HG03469 (cell line): ENCODE measurements around the gene KDM1B.
A peak's percentile ranks its signal among the peaks of the same experiment; 100 is the strongest.
"Not testable (repeated sequence)": the region's sequence is repeated elsewhere in the genome, so short reads cannot be mapped to it uniquely, and the experiment has no call there.

Experiments
- ATAC-seq: cut with Tn5 transposase; IDR thresholded peaks from one replicate; pipeline ENCODE4 v1.9.1; 2021; ENCODE audit warnings: mild to moderate bottlenecking, moderate library complexity, moderate number of reproducible peaks; ENCODE audit not compliant: unreplicated experiment

The KDM1B gene

GRCh38 chr6:18186033-18186432 is 30.8 kb downstream of the KDM1B start:
- ATAC-seq, result no peak

DNA sequence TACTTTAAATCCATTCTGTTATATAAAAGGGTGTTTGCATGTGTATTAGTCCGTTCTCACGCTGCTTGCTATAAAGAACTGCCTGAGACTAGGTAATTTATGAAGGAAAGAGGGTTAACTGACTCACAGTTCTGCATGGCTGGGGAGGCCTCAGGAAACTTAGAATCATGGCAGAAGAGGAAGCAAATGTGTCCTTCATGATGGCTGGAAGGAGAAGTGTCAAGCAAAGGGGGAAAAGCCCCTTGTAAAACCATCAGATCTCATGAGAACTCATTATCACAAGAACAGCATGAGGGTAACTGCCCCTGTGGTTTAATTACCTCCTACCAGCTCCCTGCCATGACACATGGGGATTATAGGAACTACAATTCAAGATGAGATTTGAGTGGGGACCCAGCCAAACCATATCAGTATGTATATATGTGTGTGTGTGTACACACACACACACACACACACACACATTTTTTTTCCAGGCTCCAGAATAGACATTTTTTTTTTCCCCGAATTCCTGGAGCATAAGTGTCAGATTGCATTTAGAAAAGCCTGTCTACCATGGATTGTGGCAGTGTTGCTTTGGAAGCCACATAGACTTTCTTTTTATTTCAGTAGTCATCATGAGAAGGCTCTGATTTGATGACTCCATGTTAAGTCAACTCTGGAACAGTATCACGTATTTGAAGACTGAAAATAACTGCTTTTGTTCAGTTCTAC is 31.5 kb downstream of the KDM1B start:
- no peak for ATAC-seq

DNA sequence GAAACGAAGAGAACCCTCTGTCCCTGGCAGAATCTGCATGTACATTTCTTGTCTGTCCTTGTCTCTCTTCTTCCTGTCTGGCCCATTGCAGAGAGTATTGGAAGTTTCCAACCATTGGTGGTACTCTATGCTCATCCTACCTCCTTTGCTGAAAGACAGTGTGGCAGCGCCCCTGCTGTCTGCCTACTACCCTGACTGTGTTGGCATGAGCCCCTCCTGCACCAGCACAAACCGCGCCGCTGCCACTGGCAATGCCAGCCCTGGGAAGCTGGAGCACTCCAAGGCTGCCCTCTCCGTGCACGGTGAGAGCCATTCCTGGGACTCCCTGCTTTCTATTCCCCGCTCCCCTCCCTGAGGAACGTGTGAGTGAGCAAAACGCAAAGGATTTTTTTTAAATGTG is 32.5 kb downstream of the KDM1B start:
- no peak for ATAC-seq

- no peak for ATAC-seq
Measured at GRCh38 chr6:18189196-18189595, 34.0 kb downstream of the KDM1B start.

- ATAC-seq, result no peak
Measured at GRCh38 chr6:18192026-18192425, 36.8 kb downstream of the KDM1B start.

DNA sequence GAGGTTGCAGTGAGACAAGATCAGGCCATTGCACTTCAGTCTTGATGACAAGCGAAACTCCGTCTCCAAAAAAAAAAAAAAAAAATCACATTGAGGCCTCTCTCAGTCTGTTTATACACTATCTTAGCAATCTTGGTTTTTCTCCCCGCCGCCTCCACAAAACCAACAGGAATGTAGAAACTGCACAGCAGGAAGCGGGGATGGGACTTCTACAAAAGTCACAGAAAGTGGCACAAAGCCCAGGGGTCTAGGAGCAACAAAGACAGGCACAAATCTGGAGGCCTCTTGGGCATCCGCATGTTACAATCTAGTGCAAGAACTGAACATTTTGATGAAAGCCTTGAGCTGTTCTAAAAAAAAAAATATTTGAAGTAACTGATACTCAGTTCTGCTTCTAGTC is 48.6 kb downstream of the KDM1B start:
- ATAC-seq, result no peak

- ATAC-seq, result no peak
Measured at GRCh38 chr6:18204691-18205090, 49.5 kb downstream of the KDM1B start.

DNA sequence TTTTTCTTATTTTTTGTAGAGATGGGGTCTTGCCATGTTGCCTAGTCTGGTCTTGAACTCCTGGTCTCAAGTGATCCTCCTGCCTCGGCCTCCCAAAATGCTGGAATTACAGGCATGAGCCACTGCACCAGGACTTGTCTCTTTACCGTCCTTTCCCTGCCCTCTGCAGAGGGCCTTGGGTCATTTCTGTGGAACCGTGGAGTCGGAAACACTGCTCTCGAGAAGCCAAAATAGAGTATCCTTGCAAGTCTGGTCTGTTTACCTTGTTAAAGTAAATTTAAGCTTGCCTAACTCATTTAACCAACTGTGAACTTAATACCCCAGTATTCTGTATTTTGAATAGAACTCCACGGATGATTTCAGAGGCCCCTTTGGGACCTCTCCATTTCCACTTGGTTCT is 51.4 kb downstream of the KDM1B start:
- no peak for ATAC-seq

DNA sequence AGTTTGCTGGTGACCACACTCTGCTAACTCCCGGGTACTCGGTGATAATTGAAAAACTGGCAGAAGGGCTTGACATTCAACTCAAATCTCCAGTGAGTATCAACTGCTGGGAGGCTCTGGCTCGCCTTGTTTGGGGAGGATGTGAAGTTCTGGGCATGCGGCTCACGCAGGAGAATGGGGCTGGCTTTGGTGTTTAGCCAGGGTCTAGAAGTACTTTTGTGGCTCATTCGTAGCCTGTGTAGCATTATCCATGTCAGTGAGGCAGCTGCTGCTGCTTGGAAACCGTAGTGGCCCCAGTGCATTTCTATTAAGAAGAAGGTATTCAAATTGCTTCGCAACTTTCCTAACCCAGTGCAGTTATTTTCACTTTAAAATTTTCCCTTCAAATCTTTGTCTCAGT is 52.2 kb downstream of the KDM1B start:
- ATAC-seq, result no peak

DNA sequence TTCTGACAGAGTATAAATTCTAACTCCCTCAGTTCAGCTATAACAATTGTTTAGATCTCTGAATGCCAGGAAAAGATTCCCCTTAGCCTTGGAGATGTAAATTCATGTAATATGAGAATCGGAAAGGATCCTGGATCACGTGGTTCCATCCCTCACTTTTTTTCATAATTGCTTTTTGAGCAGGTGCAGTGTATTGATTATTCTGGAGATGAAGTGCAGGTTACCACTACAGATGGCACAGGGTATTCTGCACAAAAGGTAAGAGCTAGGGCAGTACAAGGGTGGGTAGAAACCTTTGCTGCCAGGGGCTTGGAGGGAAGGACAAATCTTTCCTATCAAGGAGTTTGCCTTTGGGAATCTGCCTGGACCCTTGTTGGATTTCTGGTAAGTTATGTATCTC is 52.7 kb downstream of the KDM1B start:
- no peak for ATAC-seq

GRCh38 chr6:18208778-18209177 is 53.6 kb downstream of the KDM1B start:
- not testable (repeated sequence) for ATAC-seq

DNA sequence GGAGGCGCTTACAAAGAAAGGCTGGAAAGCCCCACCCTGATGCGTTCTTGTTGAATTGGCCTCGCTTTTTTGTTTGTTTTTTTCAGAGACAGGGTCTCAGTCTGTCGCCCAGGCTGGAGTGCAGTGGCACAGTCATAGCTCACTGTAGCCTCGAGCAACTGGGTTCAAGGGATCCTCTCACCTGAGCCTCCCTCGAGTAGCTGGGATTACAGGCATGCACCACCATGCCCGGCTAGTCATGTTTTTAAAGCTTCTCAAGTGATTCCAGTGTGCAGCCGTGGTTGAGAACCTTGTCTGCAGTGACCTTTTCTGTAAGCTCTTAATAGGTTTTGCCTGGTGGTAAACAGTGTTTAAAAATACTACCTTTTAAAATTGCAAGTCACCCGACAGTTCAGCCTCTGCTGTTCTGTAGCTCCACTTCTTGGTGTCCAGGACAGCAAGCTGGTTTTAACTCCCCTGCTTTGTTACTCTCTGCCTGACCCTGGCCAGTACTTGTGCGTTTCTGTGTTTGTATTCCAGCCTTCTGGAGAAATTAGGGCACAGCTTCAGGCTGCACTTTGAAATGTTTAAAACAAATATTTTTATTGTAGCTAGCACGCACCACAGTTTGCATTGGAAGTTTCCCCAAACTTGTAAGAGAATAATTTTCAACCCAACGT is 54.4 kb downstream of the KDM1B start:
- ATAC-seq, result no peak

GRCh38 chr6:18210707-18211106 is 55.5 kb downstream of the KDM1B start:
- no peak for ATAC-seq

- peak; percentile 95 for ATAC-seq
Measured at GRCh38 chr6:18211338-18211737, 56.1 kb downstream of the KDM1B start.

DNA sequence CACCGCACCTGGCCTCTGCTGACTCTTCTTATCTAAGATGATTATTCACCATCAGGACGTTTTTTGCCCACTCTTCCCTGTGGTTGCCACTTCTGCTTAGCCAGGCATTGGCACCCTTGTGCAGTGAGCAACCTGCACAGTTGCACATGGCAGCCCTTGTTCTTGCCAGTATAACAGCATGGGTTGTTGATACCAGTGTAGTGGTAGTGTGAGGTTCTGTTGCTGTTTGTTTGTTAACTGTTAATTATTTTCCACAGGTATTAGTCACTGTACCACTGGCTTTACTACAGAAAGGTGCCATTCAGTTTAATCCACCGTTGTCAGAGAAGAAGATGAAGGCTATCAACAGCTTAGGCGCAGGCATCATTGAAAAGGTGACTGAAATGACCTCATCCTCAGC is 57.0 kb downstream of the KDM1B start:
- ATAC-seq, result no peak

GRCh38 chr6:18213439-18213838 is 58.2 kb downstream of the KDM1B start:
- ATAC-seq, result no peak

GRCh38 chr6:18214003-18214402 is 58.8 kb downstream of the KDM1B start:
- no peak for ATAC-seq

GRCh38 chr6:18215436-18215835 is 60.2 kb downstream of the KDM1B start:
- no peak for ATAC-seq

GRCh38 chr6:18216411-18216810 is 61.2 kb downstream of the KDM1B start:
- ATAC-seq, result no peak

GRCh38 chr6:18218233-18218632 is 63.0 kb downstream of the KDM1B start:
- no peak for ATAC-seq

GRCh38 chr6:18219591-18219990 is 64.4 kb downstream of the KDM1B start:
- ATAC-seq, result no peak

DNA sequence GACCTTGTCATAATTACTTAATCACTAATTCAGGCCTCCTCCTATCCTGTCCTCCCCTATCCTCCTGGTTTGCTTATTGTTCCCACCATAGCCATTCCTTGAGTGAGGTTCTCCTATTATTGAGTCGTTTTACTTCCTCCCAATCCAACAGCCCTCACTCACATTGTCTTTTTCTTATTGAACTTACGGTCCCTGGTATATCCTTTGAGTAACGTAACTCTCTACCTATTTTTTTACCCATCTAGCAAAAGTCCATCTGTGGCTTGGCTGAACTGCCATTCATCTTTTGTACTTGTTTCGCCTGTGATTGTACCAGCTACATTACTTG is 66.0 kb downstream of the KDM1B start:
- ATAC-seq, result no peak
